SU-DHL-6 (cell line): ENCODE data around the gene CRYZL1.

Source experiments
- H2AFZ ChIP-seq: fragments of 200-600 bp; sonication (generic); 2 replicates; pipeline ENCODE4 v1.6.1; 2014; ENCODE audit warnings: low read depth, mild to moderate bottlenecking, moderate library complexity, mixed read lengths, antibody characterized with exemption, low read length; ENCODE audit not compliant: severe bottlenecking
- H3F3A ChIP-seq: fragments of 200-600 bp; shearing (Covaris generic); 2 replicates; pipeline ENCODE4 v1.6.0; 2016; ENCODE audit warnings: antibody characterized with exemption, mild to moderate bottlenecking; ENCODE audit not compliant: insufficient read depth
- H3K27ac ChIP-seq: fragments of 200-600 bp; sonication (generic); 2 replicates; pipeline ENCODE4 v1.5.1; 2016; ENCODE audit warnings: low read depth, mild to moderate bottlenecking, low read length, moderate library complexity, mixed read lengths
- H3K27me3 ChIP-seq: fragments of 200-600 bp; sonication (generic), shearing (Covaris generic); 2 replicates; pipeline ENCODE4 v1.6.0; 2014; ENCODE audit warnings: mild to moderate bottlenecking, low read length
- H3K36me3 ChIP-seq: fragments of 200-600 bp; sonication (generic); 2 replicates; pipeline ENCODE4 v1.6.1; 2014; ENCODE audit warnings: mild to moderate bottlenecking, low read length, mixed read lengths
- H3K4me2 ChIP-seq: fragments of 300-600, 200-600 bp; shearing (Covaris generic), sonication (generic); 2 replicates; pipeline ENCODE4 v1.6.0; 2014; ENCODE audit warnings: low read length, low read depth, mild to moderate bottlenecking; ENCODE audit not compliant: poor library complexity, severe bottlenecking
- H3K4me3 ChIP-seq: fragments of 200-600 bp; sonication (generic); 2 replicates; pipeline ENCODE4 v1.5.1; 2014; ENCODE audit warnings: antibody characterized with exemption, low read length, mild to moderate bottlenecking, mixed read lengths; ENCODE audit not compliant: insufficient read depth, poor library complexity, severe bottlenecking
- H3K79me2 ChIP-seq: fragments of 200-600 bp; sonication (generic); 2 replicates; pipeline ENCODE4 v1.6.1; 2014; ENCODE audit warnings: mild to moderate bottlenecking, low read length, moderate library complexity; ENCODE audit not compliant: insufficient read depth
- H3K9ac ChIP-seq: fragments of 200-600 bp; sonication (generic); 2 replicates; pipeline ENCODE4 v1.7.0; 2014; ENCODE audit warnings: mild to moderate bottlenecking, low read length
- H3K9me2 ChIP-seq: fragments of 200-600 bp; sonication (generic); replicated peaks from 2 replicates; pipeline ENCODE4 v1.6.1; 2014; ENCODE audit warnings: low read length; ENCODE audit not compliant: insufficient read depth
- H3K9me3 ChIP-seq: fragments of 200-600 bp; sonication (generic); 2 replicates; pipeline ENCODE4 v1.6.1; 2014; ENCODE audit warnings: low read length, mixed read lengths; ENCODE audit not compliant: insufficient read depth
- H4K20me1 ChIP-seq: fragments of 200-600 bp; sonication (generic); 2 replicates; pipeline ENCODE4 v1.6.1; 2014; ENCODE audit warnings: low read depth, mild to moderate bottlenecking, antibody characterized with exemption, low read length, moderate library complexity, mixed read lengths
- CTCF ChIP-seq: fragments of 200-600 bp; sonication (generic); IDR thresholded peaks from one replicate; pipeline ENCODE4 v1.5.1; 2017; ENCODE audit warnings: antibody characterized with exemption, mild to moderate bottlenecking, low read length, moderate library complexity; ENCODE audit not compliant: insufficient read depth, poor library complexity, severe bottlenecking
- EZH2phosphoT487 ChIP-seq: fragments of 200-600 bp; sonication (generic), shearing (Covaris generic); conservative IDR thresholded peaks from 2 replicates; pipeline ENCODE4 v1.6.1; 2018; ENCODE audit warnings: mild to moderate bottlenecking, antibody characterized with exemption, low read length, moderate library complexity, mixed read lengths

The CRYZL1 gene

GRCh38 chr21:33572350-33572749 is 69.2 kb downstream of the CRYZL1 start:
- Histone ChIP-seq H3K9me3 (no peaks in the 10 kb centered on the region), H3K9me2 (no peaks in the 10 kb centered on the region), H4K20me1 (no peaks in the 10 kb centered on the region), H3F3A (peaks cover 71% of the 10 kb centered on the region), H3K9ac (no peak overlapping the region), H3K27ac (no peak overlapping the region), H3K79me2 (no peaks in the 10 kb centered on the region; the same call in 1 of the 2 replicates), H3K4me3 (no peak overlapping the region), H3K36me3 (peaks cover 82% of the 10 kb centered on the region), H2AFZ (no peak overlapping the region), H3K4me2 (no peak overlapping the region), H3K27me3 (no peaks in the 10 kb centered on the region)
- TF ChIP-seq CTCF (no peak), EZH2phosphoT487 (no peak)

- Histone ChIP-seq H3K4me3 (no peak overlapping the region), H3K9me3 (no peaks in the 10 kb centered on the region), H3K79me2 (peaks cover 3% of the 10 kb centered on the region; the same call in 1 of the 2 replicates), H2AFZ (no peak overlapping the region), H4K20me1 (no peaks in the 10 kb centered on the region), H3K36me3 (peaks cover 74% of the 10 kb centered on the region), H3K9ac (no peak overlapping the region), H3F3A (peaks cover 69% of the 10 kb centered on the region), H3K27me3 (no peaks in the 10 kb centered on the region), H3K4me2 (no peak overlapping the region), H3K27ac (no peak overlapping the region), H3K9me2 (no peaks in the 10 kb centered on the region)
- TF ChIP-seq EZH2phosphoT487, result no peak
- no peak for TF ChIP-seq CTCF
Observed at GRCh38 chr21:33569991-33570390, 71.5 kb downstream of the CRYZL1 start.

GRCh38 chr21:33568448-33568847 is 73.1 kb downstream of the CRYZL1 start:
- Histone ChIP-seq H3K4me3 (no peak overlapping the region), H3K27ac (no peak overlapping the region), H3K9me2 (no peaks in the 10 kb centered on the region), H3F3A (peaks cover 64% of the 10 kb centered on the region), H3K79me2 (peaks cover 11% of the 10 kb centered on the region; the same call in 1 of the 2 replicates), H4K20me1 (peaks cover 8% of the 10 kb centered on the region), H3K9me3 (no peaks in the 10 kb centered on the region), H3K4me2 (no peak overlapping the region), H3K27me3 (no peaks in the 10 kb centered on the region), H2AFZ (no peak overlapping the region), H3K9ac (no peak overlapping the region), H3K36me3 (peaks cover 73% of the 10 kb centered on the region)
- TF ChIP-seq EZH2phosphoT487, result no peak
- no peak for TF ChIP-seq CTCF

GRCh38 chr21:33567914-33568313 is 73.6 kb downstream of the CRYZL1 start:
- H3K9me2 ChIP-seq, result no peaks in the 10 kb centered on the region
- H2AFZ ChIP-seq, result no peak overlapping the region
- H4K20me1 ChIP-seq, result peaks cover 12% of the 10 kb centered on the region
- H3K4me3 ChIP-seq, result no peak overlapping the region
- H3K9me3 ChIP-seq, result no peaks in the 10 kb centered on the region
- peaks cover 64% of the 10 kb centered on the region for H3F3A ChIP-seq
- no peaks in the 10 kb centered on the region for H3K27me3 ChIP-seq
- H3K79me2 ChIP-seq, result peaks cover 17% of the 10 kb centered on the region
- peaks cover 74% of the 10 kb centered on the region for H3K36me3 ChIP-seq
- TF ChIP-seq CTCF (no peak), EZH2phosphoT487 (no peak)
- no peak overlapping the region for H3K9ac ChIP-seq
- H3K4me2 ChIP-seq, result no peak overlapping the region
- H3K27ac ChIP-seq, result no peak overlapping the region
